ENCODE data around the gene G6PC1.
"Not testable (repeated sequence)": the region's sequence is repeated elsewhere in the genome, so short reads cannot be mapped to it uniquely, and the experiment has no call there.

G6PC1 gene

GRCh38 chr17:42901535-42902229, 1.1 kb downstream of the G6PC1 start:
- no peak for DNase-seq (ENCODE audit: low read depth, low spot score)

GRCh38 chr17:42904110-42904469, 3.5 kb downstream of the G6PC1 start:
- no peak for DNase-seq (ENCODE audit: low read depth, low spot score)

GRCh38 chr17:42906772-42907446, 6.3 kb downstream of the G6PC1 start:
- DNase-seq (ENCODE audit: low read depth, low spot score): no peak

DNA sequence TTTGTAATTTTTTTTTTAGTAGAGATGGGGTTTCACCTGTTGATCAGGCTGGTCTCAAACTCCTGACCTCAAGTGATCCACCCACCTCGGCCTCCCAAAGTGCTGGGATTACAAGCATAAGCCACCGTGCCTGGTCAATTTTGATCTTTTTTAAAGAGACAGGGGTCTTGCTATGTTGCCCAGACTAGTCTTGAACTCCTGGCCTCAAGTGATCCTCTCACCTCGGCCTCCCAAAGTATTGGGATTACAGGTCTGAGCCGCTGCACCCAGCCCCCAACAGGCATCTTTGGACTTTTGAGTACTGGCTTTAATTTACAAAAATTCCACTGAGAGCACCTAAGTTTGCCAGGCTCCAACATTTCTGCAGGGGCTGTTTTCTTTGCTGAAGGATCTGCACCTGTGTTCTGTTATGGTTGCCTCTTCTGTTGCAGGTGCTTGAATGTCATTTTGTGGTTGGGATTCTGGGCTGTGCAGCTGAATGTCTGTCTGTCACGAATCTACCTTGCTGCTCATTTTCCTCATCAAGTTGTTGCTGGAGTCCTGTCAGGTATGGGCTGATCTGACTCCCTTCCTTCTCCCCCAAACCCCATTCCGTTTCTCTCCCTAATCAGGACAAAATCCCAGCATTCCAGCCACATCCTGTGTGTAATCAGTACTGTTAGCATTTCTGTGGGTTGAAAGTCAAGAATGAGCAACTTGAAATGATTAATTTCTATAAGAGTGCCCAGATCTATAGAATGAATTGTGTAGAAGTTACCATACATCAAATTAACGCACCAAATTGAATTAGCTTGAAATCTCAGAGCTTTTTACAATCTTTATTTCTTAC, 8.5 kb downstream of the G6PC1 start:
- no peak for DNase-seq (ENCODE audit: low read depth, low spot score)

DNA sequence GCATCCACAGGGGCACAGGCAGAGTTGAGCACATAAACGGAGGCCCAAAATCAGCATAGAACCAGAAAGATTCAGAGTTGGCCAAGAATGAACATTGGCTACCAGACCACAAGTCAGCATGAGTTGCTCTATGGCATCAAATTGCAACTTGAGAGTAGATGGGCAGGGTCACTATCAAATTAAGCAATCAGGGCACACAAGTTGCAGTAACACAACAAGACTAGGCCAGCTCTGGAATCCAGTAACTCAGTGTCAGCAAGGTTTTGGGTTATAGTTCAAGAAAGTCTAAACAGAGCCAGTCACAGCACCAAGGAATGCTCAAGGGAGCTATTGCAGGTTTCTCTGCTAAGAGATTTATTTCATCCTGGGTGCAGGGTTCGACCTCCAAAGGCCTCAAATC, 12.9 kb downstream of the G6PC1 start:
- DNase-seq (ENCODE audit: low read depth, low spot score): no peak

- DNase-seq (ENCODE audit: low read depth, low spot score): no peak
Measured at GRCh38 chr17:42913981-42914617, 13.5 kb downstream of the G6PC1 start.

GRCh38 chr17:42915288-42915687, 14.7 kb downstream of the G6PC1 start:
- not testable (repeated sequence) for DNase-seq (ENCODE audit: low read depth, low spot score)

DNA sequence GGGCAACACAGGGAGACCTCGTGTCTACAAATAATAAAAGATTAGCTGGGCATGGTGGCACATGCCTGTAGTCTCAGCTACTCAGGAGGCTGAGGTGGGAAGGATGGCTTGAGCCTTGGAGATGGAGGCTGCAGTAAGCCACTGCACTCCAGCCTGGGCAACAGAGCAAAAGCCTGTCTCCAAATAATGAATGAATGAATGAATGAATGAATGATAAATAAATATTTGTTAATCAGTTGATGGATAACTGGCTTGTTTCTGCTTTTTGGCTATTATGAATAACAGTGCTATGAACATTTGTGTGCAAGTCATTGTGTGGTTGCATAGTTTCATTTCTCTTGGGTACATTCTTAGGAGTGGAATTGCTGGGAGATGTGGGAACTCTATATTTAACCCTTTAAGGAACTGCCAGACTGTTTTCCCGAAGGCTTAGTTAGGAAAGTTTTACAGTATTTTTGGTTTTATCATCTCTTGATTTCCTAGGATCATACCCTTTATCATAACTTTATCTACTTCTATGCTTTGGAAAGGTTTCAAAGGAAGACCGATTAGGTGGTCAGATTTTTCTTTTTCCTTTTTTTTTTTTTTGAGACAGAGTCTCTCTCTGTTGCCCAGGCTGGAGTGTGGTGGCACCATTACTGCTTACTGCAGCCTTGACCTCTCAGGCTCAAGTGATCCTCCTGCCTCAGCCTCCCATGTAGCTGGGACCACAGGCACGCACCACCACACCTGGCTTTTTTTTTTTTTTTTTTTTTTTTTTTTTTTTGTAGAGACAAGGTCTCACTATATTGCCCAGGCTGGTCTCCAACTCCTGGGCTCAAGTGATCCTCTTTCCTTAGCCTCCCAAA, 16.0 kb downstream of the G6PC1 start:
- DNase-seq (ENCODE audit: low read depth, low spot score): not testable (repeated sequence)

- no peak for DNase-seq (ENCODE audit: low read depth, low spot score)
Measured at GRCh38 chr17:42917236-42917603, 16.6 kb downstream of the G6PC1 start.

GRCh38 chr17:42918902-42919521, 18.4 kb downstream of the G6PC1 start:
- DNase-seq (ENCODE audit: low read depth, low spot score): no peak

DNA sequence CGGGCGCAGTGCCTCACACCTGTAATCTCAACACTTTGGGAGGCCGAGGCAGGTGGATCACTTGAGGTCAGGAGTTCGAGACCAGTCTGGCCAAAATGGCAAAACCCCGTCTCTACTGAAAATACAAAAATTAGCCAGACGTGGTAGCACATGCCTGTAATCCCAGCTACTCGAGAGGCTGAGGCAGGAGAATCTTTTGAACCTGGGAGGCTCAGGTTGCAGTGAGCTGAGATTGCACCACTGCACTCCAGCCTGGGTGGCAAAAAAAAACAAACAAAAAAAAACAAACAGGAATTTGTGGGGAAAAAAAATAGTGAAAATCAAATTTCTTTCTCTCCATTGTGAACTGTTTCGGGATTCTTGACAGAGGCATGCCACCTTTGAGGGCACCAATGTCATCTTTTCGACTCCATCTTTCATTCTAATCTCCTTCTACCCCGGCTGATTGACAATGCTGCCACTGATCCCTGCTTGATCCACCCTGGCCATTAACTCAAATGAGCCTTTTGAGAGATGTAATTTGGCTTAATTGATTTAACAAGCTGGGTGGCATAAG, 19.0 kb downstream of the G6PC1 start:
- DNase-seq (ENCODE audit: low read depth, low spot score): not testable (repeated sequence)

GRCh38 chr17:42920106-42920900, 19.7 kb downstream of the G6PC1 start:
- DNase-seq (ENCODE audit: low read depth, low spot score): no peak

DNA sequence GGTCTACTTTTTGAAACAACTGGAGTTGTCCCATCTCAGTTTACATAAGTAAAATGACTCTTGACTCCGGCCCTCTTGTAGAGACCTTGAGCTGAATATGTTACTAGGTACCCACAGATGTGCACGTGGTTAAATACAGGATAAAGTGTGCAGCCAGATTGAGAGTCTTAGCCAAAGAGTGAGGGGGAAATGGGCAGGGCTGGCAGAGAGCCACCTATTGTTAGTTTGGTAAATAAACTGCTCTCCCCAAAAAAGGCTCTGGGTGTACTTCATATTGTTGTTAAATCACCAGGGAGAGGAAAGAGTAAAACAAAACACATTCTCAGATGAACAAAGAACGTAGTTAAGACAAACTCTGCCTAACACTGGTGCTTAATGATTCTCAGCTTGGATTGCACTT, 20.3 kb downstream of the G6PC1 start:
- no peak for DNase-seq (ENCODE audit: low read depth, low spot score)

GRCh38 chr17:42922294-42922693, 21.7 kb downstream of the G6PC1 start:
- DNase-seq (ENCODE audit: low read depth, low spot score): no peak

DNA sequence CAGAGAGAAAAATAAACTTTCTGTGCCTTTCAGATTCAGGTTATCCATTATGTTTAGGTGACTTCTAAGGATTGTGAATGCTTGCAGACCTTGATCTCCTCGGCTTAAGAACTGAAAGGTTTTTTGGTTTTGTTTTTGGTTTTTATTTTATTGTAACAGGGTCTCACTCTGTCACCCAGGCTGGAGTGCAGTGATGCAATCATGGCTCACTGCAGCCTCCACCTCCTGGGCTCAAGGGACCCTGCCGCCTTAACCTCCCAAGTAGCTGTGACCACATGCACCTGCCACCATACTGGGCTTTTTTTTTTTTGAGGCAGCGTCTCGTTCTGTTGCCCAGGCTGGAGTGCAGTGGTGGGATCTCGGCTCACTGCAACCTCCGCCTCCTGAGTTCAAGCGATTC, 22.9 kb downstream of the G6PC1 start:
- not testable (repeated sequence) for DNase-seq (ENCODE audit: low read depth, low spot score)

- DNase-seq (ENCODE audit: low read depth, low spot score): no peak
Measured at GRCh38 chr17:42924891-42925290, 24.3 kb downstream of the G6PC1 start.

GRCh38 chr17:42928714-42929496, 28.3 kb downstream of the G6PC1 start:
- peak; percentile 33 for DNase-seq (ENCODE audit: low read depth, low spot score)

- DNase-seq (ENCODE audit: low read depth, low spot score): no peak
Measured at GRCh38 chr17:42929497-42929844, 28.9 kb downstream of the G6PC1 start.

Data from smooth muscle cell of the brain vasculature (primary cell).